Activated gamma-delta T cell (primary cell): ENCODE data around the gene SLC33A1.

Experiments used
- DNase-seq: peaks from one replicate; lab custom pipeline; 2025; lab: John Stamatoyannopoulos, UW

The SLC33A1 gene

DNA sequence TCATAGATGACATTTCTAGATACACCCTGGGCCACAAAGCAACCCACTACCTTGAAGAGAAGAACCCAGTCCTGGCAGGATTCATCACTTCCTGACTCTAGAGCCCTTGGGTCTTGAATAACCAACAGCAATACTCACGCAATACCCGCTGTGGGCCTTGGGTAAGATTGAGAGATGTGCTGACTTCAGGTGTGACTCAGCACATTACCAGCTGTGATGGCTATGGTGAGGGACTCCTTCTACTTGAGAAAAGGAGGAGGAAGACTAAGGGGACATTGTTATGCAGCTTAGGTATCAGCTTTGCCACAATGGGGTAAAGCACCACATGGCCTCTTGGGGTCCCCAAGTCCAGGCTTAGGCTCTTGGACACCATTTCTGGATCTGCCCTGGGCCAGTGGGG is 63.0 kb downstream of the SLC33A1 start:
- no peak for DNase-seq

GRCh38 chr3:155790272-155790925 is 63.8 kb downstream of the SLC33A1 start:
- DNase-seq: no peak

DNA sequence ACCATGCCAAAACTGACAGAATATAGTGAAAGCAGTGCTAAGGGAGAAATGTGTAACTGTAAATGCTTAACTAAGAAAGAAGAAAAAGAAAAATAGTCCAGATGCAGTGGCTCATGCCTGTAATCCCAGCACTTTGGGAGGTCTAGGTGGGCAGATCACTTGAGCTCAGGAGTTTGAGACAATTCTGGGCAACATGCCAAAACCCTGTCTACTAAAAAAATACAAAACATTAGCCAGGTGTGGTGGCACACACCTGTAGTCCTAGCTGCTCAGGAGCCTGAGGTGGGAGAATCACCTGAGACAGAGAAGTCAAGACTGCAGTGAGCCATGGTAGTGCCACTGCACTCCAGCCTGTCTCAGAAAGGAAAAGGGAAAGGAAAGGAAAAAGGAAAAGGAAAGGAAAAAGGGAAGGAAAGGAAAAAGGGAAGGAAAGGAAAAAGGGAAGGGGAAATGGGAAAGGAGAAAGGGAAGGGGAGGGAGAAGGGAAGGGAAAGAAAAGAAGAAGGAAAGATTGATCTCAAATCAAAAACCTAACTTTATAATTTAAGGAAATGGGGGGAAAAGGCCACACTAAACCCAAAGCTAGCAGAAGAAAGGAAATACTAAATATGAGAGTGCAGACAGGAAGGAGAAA is 68.4 kb downstream of the SLC33A1 start:
- DNase-seq: no peak

- DNase-seq: no peak
These were observed 71.8 kb downstream of the SLC33A1 start for GRCh38 chr3:155782390-155782953.

DNA sequence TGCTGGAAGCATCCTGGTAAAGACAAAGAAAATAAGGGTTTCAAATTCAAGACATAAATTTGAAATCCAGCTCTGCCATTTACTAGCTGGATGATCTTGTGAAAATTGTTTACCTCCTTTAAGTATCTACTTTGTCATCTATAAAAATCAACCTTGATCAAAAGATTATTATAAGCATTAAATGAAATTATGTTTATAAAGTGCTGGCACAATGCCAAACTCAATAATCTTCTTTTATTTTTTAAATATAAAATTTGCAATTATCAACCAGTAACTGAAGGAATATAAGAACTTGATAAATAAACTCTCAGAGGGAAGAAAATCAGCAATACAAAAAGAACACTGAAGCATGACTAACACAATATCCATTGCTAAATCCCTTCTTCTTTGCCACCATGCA is 73.9 kb downstream of the SLC33A1 start:
- DNase-seq: no peak

DNA sequence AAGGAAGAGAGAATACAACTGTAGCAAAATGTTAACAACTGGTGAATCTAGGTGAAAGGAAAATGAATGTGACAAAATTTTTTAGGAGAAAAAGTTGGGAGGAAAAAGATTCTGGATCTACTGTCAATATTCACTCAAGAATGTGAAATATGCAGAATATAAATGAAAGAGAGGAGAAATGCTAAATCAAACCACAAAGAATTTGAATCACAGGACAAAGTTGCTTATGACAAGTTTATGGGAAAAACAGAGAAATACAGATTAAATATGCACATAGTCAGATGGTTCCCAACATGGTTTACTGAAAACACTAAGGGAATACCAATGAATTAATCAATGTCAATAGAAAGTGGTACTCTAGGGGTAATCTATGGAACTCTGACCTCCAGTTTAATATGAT is 75.8 kb downstream of the SLC33A1 start:
- DNase-seq: no peak

GRCh38 chr3:155772801-155773200 is 81.4 kb downstream of the SLC33A1 start:
- no peak for DNase-seq

DNA sequence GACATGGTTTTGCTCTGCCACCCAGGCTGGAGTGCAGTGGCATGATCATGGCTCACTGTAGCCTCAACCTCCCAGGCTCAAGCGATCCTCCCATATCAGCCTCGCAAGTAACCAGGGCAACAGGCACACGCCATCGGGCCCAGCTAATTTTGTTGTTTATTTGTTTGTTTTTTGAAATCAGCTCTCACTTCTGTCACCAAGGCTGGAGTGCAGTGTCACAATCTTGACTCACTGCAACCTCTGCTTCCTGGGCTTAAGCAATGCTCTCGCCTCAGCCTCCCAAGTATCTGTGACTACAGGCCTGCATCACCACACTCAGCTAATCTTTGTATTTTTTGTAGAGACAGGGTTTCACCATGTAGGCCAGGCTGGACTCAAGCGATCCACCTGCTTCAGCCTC is 83.1 kb downstream of the SLC33A1 start:
- DNase-seq: no peak
